Muscle of leg (tissue), 11 donors: ENCODE data around the gene NGB. TPM values are rescaled to one million over a fixed set of nuclear protein-coding genes. Genes with fewer than 3 reads are reported as not detected.

Source experiments
- DNase-seq: peaks from one replicate; pipeline ENCODE4 v3.0.0; 2013
- H3K27ac ChIP-seq: one replicate; pipeline ENCODE4 v1.5.1; 2013; ENCODE audit warnings: mild to moderate bottlenecking, low read length, control low read depth
- H3K27me3 ChIP-seq: one replicate; pipeline ENCODE4 v1.6.1; 2013; ENCODE audit warnings: low read length; ENCODE audit not compliant: control insufficient read depth, insufficient read depth
- H3K36me3 ChIP-seq: one replicate; pipeline ENCODE4 v1.6.1; 2013; ENCODE audit warnings: low read length; ENCODE audit not compliant: control insufficient read depth, insufficient read depth
- H3K4me1 ChIP-seq: one replicate; pipeline ENCODE4 v1.6.1; 2013; ENCODE audit warnings: low read length; ENCODE audit not compliant: control insufficient read depth, insufficient read depth
- H3K4me3 ChIP-seq: one replicate; pipeline ENCODE4 v1.5.1; 2013; ENCODE audit warnings: low read length, control low read depth
- H3K9me3 ChIP-seq: replicated peaks from 2 replicates; pipeline ENCODE4 v1.6.1; 2013; ENCODE audit warnings: low read depth, low read length; ENCODE audit not compliant: control insufficient read depth
- WGBS: methylation state at CpG from one replicate; pipeline ENCODE4 v1.1.5; 2013; ENCODE audit warnings: missing lambda C conversion rate; ENCODE audit not compliant: insufficient coverage; 5-methylcytosine and 5-hydroxymethylcytosine counted together
- polyA plus RNA-seq, 8 donors: library from polyadenylated mRNA; unstranded; fragments of 120-200 nt; gene quantifications; one replicate each; pipeline versions ENCODE4 v1.2.1 to v1.2.3, GENCODE V29; 2013; ENCODE audit warnings: inconsistent platforms in 1 of 8, low replicate concordance in 1 of 8; ENCODE audit not compliant: insufficient read length in 8 of 8, insufficient read depth in 1 of 8
- total RNA-seq: library from RNA; stranded (reverse); fragments of 120-200 nt; gene quantifications from one replicate; pipeline ENCODE4 v1.2.4, GENCODE V29; 2013

The NGB gene
- total and polyA plus RNA-seq, 9 donors, result 0.17 TPM; not detected in 8

DNA sequence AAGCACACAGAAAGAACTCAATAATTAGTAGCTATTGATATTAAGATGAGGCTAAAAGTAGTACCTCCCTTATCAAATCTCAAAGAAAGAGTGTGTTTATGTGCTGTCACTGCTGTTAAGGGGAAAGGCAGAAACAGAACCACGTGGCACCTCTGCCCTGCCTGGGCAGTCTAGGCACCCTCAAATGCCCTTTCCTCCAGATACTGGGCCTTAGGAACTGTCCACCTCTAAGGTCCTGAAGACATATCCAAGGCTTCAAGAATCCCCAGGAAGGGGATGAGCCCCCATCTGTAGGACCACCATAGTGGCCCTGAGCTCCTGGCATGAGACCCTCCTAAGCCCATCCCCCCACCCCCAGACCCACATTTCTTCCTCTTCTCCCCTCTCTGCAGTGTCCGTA lies 29.1 kb downstream of the NGB start:
- H3K36me3 ChIP-seq, result no peaks in the 10 kb centered on the region
- WGBS, result no CpG with 5 or more reads among the region's 2 CpGs
- no peak overlapping the region for H3K4me3 ChIP-seq
- no peaks in the 10 kb centered on the region for H3K4me1 ChIP-seq
- peaks cover 2% of the 10 kb centered on the region for H3K27me3 ChIP-seq
- no peaks in the 10 kb centered on the region for H3K9me3 ChIP-seq
- H3K27ac ChIP-seq, result no peak overlapping the region
- no peak for DNase-seq

DNA sequence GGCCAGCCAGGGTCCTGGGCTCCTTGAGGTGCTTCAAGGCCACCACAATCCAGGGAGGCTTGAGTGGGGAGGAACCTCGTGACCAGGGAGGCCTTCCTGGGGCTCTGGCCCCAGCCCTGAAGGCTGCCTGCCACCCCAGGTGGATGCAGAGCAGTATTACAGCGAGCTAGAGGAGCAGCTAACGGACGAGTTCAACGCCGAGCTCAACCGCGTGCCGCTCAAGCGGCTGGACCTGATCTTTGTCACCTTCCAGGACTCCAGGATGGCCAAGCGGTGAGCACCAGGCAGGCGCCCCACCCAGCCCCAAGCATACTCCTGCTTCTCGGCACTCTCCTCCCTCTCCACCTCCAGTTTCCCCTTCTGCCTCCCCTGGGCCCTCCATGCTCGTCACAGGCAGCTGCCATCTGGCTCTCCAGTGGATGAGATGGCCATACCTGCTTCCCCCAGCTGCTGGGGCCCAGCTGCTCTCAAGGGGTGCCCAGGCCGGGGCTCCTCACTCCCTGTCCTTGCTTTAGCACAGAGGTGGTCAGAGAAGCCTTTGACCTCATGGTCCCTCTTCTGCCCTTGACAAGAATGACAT lies 30.6 kb downstream of the NGB start:
- Histone ChIP-seq H3K36me3 (no peaks in the 10 kb centered on the region), H3K27ac (no peak overlapping the region), H3K27me3 (peaks cover 2% of the 10 kb centered on the region), H3K4me3 (no peak overlapping the region), H3K4me1 (no peaks in the 10 kb centered on the region), H3K9me3 (no peaks in the 10 kb centered on the region)
- 72% methylated on average over 15 of the region's 15 CpGs for WGBS
- DNase-seq, result no peak

DNA sequence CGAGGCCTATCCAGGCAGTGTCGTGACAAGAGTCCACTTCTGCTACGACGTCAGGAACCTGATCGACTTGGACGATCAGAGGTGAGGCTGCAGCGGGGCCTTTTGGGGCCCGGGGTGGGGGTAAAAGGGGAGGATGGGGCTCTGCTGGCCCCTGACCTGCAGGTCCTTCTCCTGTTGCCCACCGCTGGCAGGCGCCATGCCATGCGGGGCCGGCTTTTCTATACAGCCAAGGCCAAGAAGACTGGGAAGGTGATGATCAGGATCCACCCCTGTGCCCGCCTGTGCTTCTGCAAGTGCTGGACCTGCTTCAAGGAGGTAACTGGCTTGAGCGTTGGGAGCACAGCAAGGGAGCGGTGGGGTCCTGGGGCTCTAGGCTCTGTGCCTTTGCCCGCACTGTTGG lies 31.6 kb downstream of the NGB start:
- no peaks in the 10 kb centered on the region for H3K9me3 ChIP-seq
- H3K36me3 ChIP-seq, result no peaks in the 10 kb centered on the region
- H3K4me1 ChIP-seq, result no peaks in the 10 kb centered on the region
- no peak overlapping the region for H3K27ac ChIP-seq
- H3K27me3 ChIP-seq, result peaks cover 2% of the 10 kb centered on the region
- DNase-seq, result no peak
- no peak overlapping the region for H3K4me3 ChIP-seq
- WGBS, result 81% methylated on average over 9 of the region's 16 CpGs

DNA sequence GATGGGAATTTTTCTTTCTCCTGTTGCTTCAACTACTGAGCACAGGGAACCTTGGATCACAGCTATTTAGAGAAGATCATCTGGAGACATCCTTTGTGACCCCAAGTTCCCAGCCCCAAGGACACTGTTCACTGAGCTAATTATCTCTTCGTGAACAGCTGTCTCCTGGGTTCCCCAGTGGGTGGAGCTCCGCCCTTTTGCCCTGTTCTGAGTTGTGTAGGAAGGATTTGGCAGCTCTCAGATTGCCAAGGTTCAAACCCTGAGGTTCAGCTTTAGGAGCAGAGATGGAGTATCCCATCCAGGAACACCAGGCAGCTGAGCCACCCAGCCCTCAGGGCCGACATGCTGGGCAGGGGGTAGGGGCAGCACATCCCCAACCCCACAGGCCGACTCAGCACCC lies 32.0 kb downstream of the NGB start:
- 70% methylated on average over 3 of the region's 4 CpGs for WGBS

DNA sequence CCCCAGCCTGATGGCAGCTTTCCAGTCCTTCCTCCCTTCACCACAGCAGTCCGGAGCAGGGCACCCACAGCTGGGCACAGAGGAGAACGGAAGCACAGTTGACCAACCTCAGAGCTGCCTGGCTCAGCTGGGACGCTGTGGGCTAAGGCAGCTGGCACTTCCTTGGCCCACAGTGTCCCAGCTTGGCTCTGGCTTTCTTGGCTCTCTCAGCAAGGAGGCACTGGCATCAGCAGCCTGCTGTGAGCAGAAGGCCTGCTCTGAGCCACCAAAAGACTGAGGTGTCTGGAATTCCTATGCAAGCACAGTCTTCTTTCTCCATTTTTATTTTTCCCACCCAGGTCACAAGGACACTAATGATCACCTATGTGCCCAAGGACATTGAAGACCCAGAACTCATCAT lies 32.6 kb downstream of the NGB start:
- DNase-seq, result no peak
- H3K27me3 ChIP-seq, result peaks cover 2% of the 10 kb centered on the region
- H3K9me3 ChIP-seq, result no peaks in the 10 kb centered on the region
- H3K27ac ChIP-seq, result no peak overlapping the region
- WGBS, result 73% methylated on average over 3 of the region's 3 CpGs
- no peaks in the 10 kb centered on the region for H3K36me3 ChIP-seq
- H3K4me3 ChIP-seq, result no peak overlapping the region
- H3K4me1 ChIP-seq, result no peaks in the 10 kb centered on the region

More for the DNA sequence above, 32.0 kb downstream of the NGB start:
- H3K27me3 ChIP-seq, result peaks cover 2% of the 10 kb centered on the region
- H3K27ac ChIP-seq, result no peak overlapping the region
- H3K4me1 ChIP-seq, result no peaks in the 10 kb centered on the region
- H3K4me3 ChIP-seq, result no peak overlapping the region
- DNase-seq, result no peak
- H3K36me3 ChIP-seq, result no peaks in the 10 kb centered on the region
- H3K9me3 ChIP-seq, result no peaks in the 10 kb centered on the region

DNA sequence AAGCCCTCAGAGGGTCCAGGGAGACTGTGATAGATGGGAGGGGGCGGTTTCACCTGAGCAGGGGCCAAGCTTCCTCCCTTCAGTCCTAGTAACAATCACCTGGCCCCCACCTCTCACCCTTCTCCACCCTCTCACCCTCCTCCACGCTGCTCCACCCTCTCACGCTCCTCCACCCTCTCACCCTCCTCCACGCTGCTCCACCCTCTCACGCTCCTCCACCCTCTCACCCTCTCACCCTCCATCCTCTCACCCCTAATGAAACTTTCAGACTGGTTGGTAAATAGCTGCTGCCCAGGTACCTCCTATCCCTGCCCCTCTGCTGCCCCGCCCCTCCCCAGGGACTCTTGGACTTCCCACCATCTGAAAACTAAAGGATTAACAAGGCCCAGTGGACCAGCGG lies 34.2 kb downstream of the NGB start:
- peaks cover 2% of the 10 kb centered on the region for H3K27me3 ChIP-seq
- WGBS, result 74% methylated on average over 7 of the region's 7 CpGs
- H3K4me1 ChIP-seq, result no peaks in the 10 kb centered on the region
- H3K9me3 ChIP-seq, result no peaks in the 10 kb centered on the region
- no peak overlapping the region for H3K4me3 ChIP-seq
- no peaks in the 10 kb centered on the region for H3K36me3 ChIP-seq
- DNase-seq, result no peak
- H3K27ac ChIP-seq, result no peak overlapping the region

DNA sequence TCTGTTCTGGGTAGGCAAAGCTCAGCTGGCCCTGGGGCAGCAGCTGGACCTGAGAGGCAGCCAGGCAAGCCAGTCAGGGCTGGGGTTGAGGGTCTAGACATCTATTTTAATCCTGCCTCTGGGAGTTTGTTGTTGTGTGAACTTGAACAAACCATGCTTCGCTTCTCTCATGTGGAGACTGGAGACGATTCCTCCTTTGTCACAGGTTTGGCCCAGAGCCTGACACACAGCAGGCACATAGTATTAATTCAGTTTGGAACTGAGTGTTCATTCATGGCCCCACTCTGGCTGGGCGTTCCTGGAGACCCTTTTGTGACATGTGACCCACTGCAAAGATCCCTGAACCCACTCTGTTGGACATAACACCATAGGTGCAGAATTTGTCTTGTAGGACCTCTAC lies 39.3 kb downstream of the NGB start:
- H3K4me1 ChIP-seq, result no peaks in the 10 kb centered on the region
- no peaks in the 10 kb centered on the region for H3K27me3 ChIP-seq
- H3K27ac ChIP-seq, result no peak overlapping the region
- WGBS, result no CpG with 5 or more reads among the region's 3 CpGs
- H3K4me3 ChIP-seq, result no peak overlapping the region
- no peaks in the 10 kb centered on the region for H3K9me3 ChIP-seq
- DNase-seq, result no peak
- H3K36me3 ChIP-seq, result no peaks in the 10 kb centered on the region

DNA sequence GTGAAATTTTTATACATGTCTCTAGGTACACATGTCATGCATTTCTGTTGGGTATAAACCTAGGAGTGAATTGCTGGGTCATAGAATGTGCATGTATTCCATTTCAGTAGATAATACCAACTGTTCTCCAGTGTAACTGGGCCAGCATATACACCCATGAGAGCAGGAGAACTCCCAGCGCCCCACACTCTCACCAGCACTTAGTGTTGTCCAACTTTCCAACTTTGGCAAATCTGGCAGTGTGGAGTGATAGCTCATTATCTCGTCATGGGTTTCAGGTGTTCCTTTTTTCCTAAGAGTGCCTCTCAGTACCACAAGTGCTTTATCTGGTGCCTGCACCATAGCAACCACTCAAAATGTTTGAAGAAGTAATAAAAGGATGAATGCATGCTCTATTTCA lies 40.1 kb downstream of the NGB start:
- no peaks in the 10 kb centered on the region for H3K9me3 ChIP-seq
- no peaks in the 10 kb centered on the region for H3K4me1 ChIP-seq
- no peaks in the 10 kb centered on the region for H3K27me3 ChIP-seq
- no peak overlapping the region for H3K4me3 ChIP-seq
- DNase-seq, result no peak
- no peak overlapping the region for H3K27ac ChIP-seq
- no peaks in the 10 kb centered on the region for H3K36me3 ChIP-seq
- 67% methylated on average over 1 of the region's 2 CpGs for WGBS

DNA sequence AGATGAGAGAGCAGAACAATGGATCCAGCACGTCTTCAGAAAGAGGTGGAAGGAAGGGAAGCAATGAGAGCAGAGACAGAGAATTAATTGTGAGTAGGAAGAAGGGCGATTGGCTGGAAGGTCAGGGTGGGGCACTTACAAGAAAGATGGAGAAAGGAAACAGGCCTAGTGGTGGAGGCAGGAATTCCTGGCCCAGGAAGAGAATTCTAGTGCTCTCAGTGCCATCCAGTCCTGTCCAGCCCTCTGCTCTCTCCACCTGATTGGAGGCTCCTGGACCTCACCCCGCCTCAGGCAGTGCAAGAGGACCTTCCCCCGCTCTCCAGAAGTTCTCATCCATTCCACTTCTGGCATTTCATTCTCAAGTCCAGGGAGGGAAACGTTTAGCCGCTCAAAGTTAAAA lies 43.0 kb downstream of the NGB start:
- no peak overlapping the region for H3K4me3 ChIP-seq
- DNase-seq, result no peak
- no peaks in the 10 kb centered on the region for H3K4me1 ChIP-seq
- WGBS, result 29% methylated on average over 2 of the region's 6 CpGs
- H3K36me3 ChIP-seq, result no peaks in the 10 kb centered on the region
- H3K27me3 ChIP-seq, result peaks cover 2% of the 10 kb centered on the region
- H3K27ac ChIP-seq, result no peak overlapping the region
- H3K9me3 ChIP-seq, result no peaks in the 10 kb centered on the region

DNA sequence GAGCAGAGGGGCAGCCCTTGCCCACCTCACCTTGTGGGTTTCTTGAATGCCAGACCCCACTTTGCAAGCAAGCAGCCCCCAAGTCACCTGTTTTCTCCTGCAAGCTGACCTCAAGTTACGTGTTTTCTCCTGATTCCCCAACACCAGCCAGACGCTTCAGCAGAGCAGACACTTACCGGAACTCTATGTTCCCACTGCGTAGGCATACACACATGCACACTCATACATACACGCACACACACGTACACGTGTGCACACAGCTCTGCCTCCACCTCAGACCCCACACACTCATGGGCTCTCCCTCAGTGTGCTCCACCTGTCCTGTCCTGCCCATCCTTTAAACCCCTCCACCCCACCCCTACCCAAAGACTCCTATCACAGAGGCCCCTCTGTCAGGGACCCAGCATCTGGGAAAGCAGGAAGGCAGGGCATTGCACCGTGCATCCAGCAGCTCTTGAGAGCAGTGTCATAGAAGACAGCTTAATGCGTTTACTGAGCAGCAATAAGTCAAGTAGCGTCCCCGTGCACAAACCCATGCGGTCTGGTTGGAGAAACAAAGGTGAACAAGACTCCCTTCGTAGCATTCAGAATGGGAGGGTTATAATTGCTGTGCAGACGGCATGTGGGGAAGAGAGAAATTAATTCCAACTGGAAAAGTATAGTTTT lies 45.0 kb downstream of the NGB start:
- no peak for DNase-seq
- peaks cover 2% of the 10 kb centered on the region for H3K27me3 ChIP-seq
- H3K4me3 ChIP-seq, result no peak overlapping the region
- WGBS, result 75% methylated on average over 14 of the region's 14 CpGs
- no peaks in the 10 kb centered on the region for H3K4me1 ChIP-seq
- H3K9me3 ChIP-seq, result no peaks in the 10 kb centered on the region
- H3K27ac ChIP-seq, result no peak overlapping the region
- no peaks in the 10 kb centered on the region for H3K36me3 ChIP-seq

DNA sequence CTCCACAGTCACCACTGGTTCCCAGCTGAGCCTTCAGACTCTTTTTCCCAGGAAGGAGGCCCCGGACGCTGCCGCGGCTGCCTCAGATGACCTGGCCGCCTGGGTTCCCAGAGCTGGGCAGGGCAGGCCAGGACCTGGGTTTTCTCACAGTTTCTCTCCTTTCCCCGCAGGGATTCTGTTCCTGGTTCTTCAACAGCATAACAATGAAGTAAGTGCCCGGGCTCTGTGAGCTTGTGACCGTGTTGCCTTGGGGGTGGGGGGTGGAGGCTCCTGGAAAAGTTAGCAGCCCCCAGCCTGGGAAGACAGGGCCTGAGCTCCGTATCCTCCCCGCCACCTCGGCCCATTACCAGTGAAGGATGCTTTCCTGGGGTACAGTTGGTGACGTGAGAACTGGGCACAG lies 45.8 kb downstream of the NGB start:
- peaks cover 2% of the 10 kb centered on the region for H3K27me3 ChIP-seq
- H3K36me3 ChIP-seq, result no peaks in the 10 kb centered on the region
- 90% methylated on average over 9 of the region's 12 CpGs for WGBS
- H3K27ac ChIP-seq, result no peak overlapping the region
- no peaks in the 10 kb centered on the region for H3K4me1 ChIP-seq
- no peak for DNase-seq
- H3K9me3 ChIP-seq, result no peaks in the 10 kb centered on the region
- H3K4me3 ChIP-seq, result no peak overlapping the region
